H1 (cell line): Measurements from ENCODE around the gene NMUR1. TPM values are rescaled to one million over a fixed set of nuclear protein-coding genes. Genes with fewer than 3 reads are reported as not detected.

Source experiments
- BACH1 ChIP-seq: IDR thresholded peaks from 2 replicates; pipeline ENCODE4 v1.6.1; 2012; ENCODE audit warnings: low read length, improper control_type of control experiment
- CTBP2 ChIP-seq: IDR thresholded peaks from 2 replicates; pipeline ENCODE4 v1.7.0; 2011; ENCODE audit warnings: borderline replicate concordance, mild to moderate bottlenecking, moderate library complexity, mixed read lengths, low read length; ENCODE audit not compliant: insufficient read depth, insufficient read length
- GTF2F1 ChIP-seq: IDR thresholded peaks from 2 replicates; pipeline ENCODE4 v1.6.1; 2012; ENCODE audit warnings: low read depth, low read length, improper control_type of control experiment, borderline replicate concordance
- HDAC2 ChIP-seq, 2 experiments: fragments of 300-600 bp in 1 of 2; sonication (generic) in 1 of 2; IDR thresholded peaks; 2 replicates each; pipeline ENCODE4 v1.6.1; 2011 to 2012; ENCODE audit warnings: low read depth in 2 of 2, low read length in 2 of 2, mild to moderate bottlenecking in 2 of 2, moderate library complexity in 2 of 2, borderline replicate concordance in 1 of 2, inconsistent platforms in 1 of 2
- KDM4A ChIP-seq: IDR thresholded peaks from one replicate; pipeline ENCODE4 v1.7.1; 2012; ENCODE audit warnings: low read depth, mild to moderate bottlenecking, moderate library complexity, low read length, inconsistent platforms; ENCODE audit not compliant: severe bottlenecking
- KDM5A ChIP-seq: fragments of 200-600 bp; IDR thresholded peaks from 2 replicates; pipeline ENCODE4 v1.7.1; 2012; ENCODE audit warnings: mild to moderate bottlenecking, low read length, inconsistent platforms, mixed read lengths
- MAX ChIP-seq: IDR thresholded peaks from 2 replicates; pipeline ENCODE4 v1.6.1; 2012; ENCODE audit warnings: inconsistent platforms
- NANOG ChIP-seq: IDR thresholded peaks from 2 replicates; pipeline ENCODE4 v1.6.1; 2011; ENCODE audit warnings: low read length, low read depth, mild to moderate bottlenecking, inconsistent platforms; ENCODE audit not compliant: insufficient read depth, poor library complexity, severe bottlenecking
- RBBP5 ChIP-seq: IDR thresholded peaks from 2 replicates; pipeline ENCODE4 v1.7.1; 2012; ENCODE audit warnings: low read depth, mild to moderate bottlenecking, inconsistent platforms, low read length, moderate library complexity, borderline replicate concordance
- TAF7 ChIP-seq: optimal IDR thresholded peaks from 2 replicates; pipeline ENCODE3; 2011; ENCODE audit warnings: low read depth, mild to moderate bottlenecking, inconsistent platforms, low read length, moderate library complexity, borderline replicate concordance
- TBP ChIP-seq: IDR thresholded peaks from 2 replicates; pipeline ENCODE4 v1.6.1; 2011; ENCODE audit warnings: low read depth, low read length, improper control_type of control experiment
- TCF12 ChIP-seq: IDR thresholded peaks from 2 replicates; pipeline ENCODE4 v1.6.1; 2011; ENCODE audit warnings: low read depth, mild to moderate bottlenecking, low read length
- YY1 ChIP-seq: IDR thresholded peaks from 2 replicates; pipeline ENCODE4 v1.6.1; 2011; ENCODE audit warnings: low read depth, mild to moderate bottlenecking, low read length
- polyA plus RNA-seq, 7 experiments: library from polyadenylated mRNA; depleted of rRNA in 3 of 7; stranded (reverse) in 5 of 7; unstranded in 2 of 7; fragments of >200 nt in 5 of 7; fragments of 200-250 nt in 2 of 7; gene quantifications; 1 replicate in 5 of 7; 2 replicates in 1 of 7; 4 replicates in 1 of 7; pipeline versions ENCODE4 v1.2.1 to v1.2.3, GENCODE V29; 2011 to 2013; ENCODE audit warnings: missing spikeins in 2 of 7, mixed read lengths in 2 of 7
- total RNA-seq: library from RNA; stranded (reverse); fragmentation: NEBNext Ultra II Directional; extraction: Animal tissue kit (Norgen Biotek cat#: 25700); gene quantifications from 2 replicates; pipeline ENCODE4 v1.2.1, GENCODE V29; 2021

NMUR1 gene
- total and polyA plus RNA-seq, 2 of the 8 experiments (the other 6 are each of a cell fraction or from before 2014, with no cell fraction given), result 0.56 to 1.5 TPM

- TF ChIP-seq GTF2F1 (peak; percentile 68; the same call in 1 of the 2 replicates), TAF7 (peak; percentile 50), RBBP5 (peak; percentile 38; the same call in 1 of the 2 replicates), TBP (peak; percentile 53; the same call in 1 of the 2 replicates), HDAC2 (IDR thresholded peaks at IDR 0.05; ENCODE audit: borderline replicate concordance in 1 of 2, low read depth in 2 of 2, low read length in 2 of 2) (peak; percentile 71 to 82; a peak in 1 of 4 replicates), YY1 (peak; percentile 85; the same call in 1 of the 2 replicates), MAX (peak; percentile 95), BACH1 (peak; percentile 41; the same call in 1 of the 2 replicates), KDM5A (no peak; the same call in 1 of the 2 replicates), TCF12 (peak; percentile 75; the same call in 1 of the 2 replicates), NANOG (no peak), CTBP2 (no peak), KDM4A (peak; percentile 55)
Observed at GRCh38 chr2:231514225-231514950, 15.9 kb downstream of the NMUR1 start (continued).
